SKM-1 (cell line): ENCODE measurements around the gene KRT85.
"Not testable (repeated sequence)": the region's sequence is repeated elsewhere in the genome, so short reads cannot be mapped to it uniquely, and the experiment has no call there.

Experiments used
- DNase-seq: peaks from one replicate; lab custom pipeline; 2025; ENCODE audit not compliant: unreplicated experiment; lab: John Stamatoyannopoulos, UW

Gene KRT85

DNA sequence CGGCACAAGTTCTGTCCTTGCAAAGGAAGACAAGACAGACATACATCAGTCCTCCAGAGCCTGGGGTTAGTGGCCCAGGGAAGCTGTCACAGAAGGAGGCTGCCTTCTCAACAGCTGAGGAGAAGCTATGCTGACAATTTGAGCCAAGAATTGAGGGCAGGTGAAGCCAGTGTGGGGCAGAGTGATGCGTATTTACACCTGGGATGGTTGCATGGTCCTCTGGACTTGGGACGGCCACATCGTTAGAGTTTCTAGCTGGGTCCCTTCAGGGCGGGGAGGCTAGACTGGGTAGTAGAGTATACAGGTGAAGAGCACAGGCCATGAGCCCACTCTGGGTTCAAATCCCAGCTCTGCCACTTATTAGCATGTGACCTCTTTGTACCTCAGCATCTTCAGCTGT, 16.5 kb downstream of the KRT85 start:
- DNase-seq: no peak

DNA sequence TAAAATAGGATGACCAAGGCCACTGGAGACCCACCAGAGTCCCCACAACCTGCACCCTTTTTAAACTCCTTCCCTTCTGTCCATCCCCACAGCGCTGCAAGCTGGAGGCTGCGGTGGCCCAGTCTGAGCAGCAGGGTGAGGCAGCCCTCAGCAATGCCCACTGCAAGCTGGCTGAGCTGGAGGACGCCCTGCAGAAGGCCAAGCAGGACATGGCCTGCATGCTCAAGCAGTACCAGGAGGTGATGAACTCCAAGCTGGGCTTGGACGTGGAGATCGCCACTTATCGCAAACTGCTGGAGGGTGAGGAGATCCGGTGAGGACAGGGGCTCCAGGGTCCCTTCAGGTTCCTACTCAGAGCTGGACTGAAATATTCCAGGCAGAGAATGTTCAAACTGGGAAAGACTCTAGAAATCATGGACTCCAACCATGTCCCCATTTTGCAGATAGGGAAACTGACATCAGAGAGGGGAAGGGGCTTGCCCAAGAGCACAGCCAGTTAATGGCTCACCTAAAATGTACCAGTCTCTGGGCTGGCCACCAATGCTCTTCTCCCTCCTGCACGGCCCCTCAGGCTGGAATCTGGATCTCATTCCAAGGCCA, 17.2 kb downstream of the KRT85 start:
- DNase-seq: no peak

DNA sequence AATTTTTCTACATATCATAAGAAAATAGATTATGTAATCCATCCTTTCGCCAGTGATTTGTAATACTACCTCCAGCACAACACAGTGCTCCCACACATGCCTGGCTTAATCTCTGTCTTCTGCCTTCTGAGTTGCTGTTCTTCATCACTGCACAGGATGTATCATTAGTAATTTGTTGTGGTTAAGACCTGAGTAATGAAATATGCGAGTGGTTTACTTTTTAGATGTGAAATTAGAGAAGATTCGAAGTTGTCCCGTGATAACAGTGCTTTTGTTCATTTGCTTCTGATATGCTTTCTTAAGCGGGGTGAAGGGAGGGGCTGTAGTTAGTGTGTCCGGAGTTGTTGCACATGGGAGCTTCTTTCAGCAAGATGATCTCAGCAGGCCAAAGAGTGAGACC, 18.1 kb downstream of the KRT85 start:
- no peak for DNase-seq

DNA sequence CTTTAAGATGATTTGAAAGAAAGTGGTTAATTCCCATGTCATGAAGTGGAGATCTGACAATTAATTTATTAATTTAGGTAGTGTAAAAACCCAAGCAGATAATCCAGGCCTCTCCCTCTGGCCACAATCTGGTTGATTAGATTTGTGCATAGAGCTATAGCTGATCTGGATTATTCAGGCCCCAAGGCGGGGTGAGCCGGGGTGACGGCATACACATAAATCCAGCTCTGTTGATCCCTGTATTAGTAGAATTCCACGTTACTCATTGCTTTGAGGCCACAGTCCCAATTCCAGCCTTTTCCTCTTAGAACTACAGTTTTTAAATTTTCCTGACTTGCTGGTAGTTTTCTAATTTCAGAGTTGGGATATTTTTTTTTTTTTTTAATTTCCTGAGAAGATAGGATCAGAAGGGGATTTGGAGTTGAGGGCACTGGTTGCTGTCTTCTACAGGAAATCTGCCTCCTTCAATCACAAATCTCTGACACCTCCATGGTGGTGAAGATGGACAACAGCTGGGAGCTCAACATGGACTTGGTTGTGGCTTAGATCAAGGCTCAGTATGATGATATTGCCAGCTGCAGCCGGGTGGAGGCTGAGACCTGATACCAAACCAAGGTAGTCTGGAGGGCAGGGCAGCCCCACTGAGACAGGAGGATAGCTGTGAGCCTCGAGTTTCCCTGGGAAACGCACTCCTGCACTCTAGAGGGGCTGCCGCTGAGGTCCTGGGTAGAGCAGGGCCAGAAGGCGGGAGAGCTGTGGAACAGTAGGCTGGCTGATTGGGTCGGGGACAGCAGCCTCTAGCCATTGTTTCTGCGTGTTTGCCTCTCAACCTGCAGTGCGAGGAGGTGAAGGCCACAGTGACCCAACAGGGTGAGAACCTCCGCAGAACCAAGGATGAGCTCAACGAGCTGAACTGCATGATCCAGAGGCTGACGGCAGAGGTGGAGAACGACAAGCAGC, 19.4 kb downstream of the KRT85 start:
- DNase-seq: no peak

DNA sequence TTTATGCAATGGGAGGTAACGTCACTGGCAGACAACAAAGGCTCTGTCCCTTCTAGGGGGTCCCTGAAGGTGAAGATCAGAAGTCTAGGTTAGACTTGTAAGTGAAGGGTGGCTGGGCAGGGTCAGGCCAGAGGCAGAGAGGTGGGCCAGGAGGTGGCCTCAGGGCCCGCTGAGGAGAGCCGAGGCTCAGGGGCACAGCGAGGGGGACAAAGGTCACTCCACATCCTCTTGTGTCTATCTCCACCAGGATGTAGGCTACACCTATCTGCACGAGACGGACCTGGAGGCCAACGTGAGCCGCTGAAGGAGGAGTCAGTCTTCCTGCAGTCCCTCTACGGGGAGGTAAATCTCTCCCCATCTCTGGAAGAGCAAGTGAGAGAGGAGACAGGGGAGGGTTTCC, 20.3 kb downstream of the KRT85 start:
- DNase-seq: no peak

DNA sequence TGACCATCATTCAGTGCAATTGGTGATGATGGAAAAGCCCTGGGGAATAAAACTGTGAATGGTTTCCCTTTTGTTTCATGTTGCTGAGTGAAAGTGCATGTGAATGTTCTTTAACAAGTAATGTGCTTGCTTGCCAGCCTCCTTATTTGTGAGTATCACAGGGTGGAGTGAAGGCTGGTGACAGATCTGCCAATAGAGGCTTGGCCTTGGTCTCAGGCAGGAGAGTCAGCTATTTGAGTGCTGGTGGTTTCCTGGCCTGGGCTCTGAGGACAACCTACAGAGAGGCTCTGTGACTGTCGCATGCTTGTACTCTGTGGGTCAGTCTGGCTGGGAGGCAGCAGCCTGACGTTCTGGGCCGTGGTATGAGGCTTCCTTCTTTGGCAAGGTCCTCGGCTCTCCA, 20.7 kb downstream of the KRT85 start:
- no peak for DNase-seq

DNA sequence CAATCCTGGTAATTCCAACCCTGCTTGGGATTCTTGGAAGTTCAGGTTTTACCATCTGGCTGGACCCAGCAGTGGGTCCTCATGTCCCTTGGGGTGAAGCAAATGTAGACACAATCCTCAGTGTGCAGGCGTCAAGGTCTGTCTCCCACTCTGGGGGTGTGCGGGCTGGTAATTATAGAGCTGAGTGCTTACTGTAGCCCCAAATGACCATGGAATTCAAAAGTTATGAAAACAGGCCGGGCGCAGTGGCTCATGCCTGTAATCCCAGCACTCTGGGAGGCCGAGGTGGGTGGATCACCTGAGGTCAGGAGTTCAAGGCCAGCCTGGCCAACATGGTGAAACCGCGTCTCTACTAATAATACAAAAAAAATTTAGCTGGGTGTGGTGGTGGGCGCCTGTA, 22.2 kb downstream of the KRT85 start:
- DNase-seq: not testable (repeated sequence)

DNA sequence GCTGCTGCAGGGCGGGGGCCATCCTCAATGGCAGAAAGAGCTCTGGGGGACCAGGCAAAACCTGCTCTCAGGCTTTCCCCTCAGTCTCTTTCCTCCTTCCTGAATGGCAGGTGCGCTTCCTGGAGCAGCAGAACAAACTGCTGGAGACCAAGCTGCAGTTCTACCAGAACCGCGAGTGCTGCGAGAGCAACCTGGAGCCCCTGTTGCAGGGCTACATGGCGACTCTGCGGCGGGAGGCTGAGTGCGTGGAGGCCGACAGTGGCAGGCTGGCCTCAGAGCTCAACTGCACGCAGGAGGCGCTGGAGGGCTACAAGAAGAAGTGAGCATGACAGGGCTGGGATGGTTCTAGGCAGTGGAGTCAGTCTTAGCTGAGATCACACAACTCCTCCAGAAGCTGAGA, 23.2 kb downstream of the KRT85 start:
- no peak for DNase-seq

DNA sequence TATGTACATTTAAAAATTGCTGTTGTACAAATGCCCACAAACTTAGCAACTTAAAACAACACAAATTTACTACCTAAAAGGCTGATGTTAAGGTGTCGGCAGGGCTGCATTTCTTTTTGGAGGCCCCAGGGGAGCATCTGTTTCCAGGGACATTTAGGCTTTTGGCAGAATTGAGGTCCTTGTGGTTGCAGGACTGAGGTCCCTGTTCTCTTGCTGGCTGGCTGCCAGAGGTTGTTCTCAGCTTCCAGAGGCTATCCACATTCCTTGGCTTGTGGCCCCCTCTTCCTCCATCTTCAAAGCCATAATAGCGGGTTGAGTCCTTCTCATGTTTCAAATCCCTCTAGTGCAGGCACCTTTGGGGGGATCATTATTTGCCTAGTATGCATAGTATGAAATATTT, 23.7 kb downstream of the KRT85 start:
- DNase-seq: no peak

DNA sequence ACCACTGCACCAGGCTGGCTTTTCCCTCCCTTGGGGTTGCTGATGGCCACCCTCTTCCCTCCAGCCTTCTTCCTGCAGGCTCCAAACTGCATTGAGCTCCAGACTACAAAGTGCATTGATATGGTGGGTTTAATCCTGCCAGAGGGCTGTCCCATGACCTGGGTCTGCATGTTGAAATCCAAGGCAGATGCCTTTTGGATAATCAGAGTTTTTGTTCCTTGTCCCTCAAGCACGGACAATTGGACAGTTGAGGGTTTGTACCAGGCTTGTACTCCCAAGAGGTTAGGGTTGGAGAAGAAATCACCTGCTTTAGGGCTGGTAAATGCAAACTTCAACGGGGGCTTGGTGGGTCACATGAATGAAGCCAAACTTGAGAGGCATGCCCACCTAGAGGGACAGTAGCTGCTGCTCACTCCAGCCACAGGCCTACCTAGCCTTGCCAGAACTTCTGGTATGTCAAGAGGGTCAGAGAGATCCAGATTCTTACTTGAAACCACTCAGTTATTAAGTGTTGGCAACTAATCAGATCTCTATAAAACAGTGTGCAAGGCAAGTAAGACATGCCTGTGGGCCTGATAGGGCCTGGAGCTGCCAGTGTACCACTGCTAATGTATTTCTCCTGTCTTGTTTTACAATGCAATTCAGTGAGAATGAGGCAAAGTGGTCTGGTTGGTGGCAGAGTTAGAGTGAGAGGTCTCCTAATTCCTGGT, 24.3 kb downstream of the KRT85 start:
- no peak for DNase-seq

DNA sequence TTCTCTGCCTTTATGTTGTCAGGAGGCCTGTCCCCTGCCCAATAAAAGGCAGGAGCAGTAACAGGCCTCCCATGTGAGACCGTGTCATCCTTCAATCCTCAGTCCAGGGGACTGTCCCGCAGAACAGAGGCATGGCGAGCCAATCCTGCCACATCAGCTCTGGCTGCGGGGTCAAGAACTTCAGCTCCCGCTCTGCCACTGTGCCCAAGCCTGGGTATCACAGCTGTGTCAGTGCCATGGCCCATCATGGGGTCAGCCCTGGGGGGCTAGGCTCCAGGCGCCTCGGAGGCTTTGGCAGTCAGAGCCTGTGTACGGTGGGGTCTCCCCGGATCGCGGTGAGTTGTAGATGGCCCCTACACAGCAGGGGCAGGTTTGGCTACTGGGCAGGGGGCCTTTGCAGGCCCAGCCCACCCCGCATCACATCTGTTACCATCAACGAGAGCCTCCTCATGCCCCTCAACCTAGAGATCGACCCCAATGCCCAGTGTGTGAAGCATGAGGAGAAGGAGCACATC, 26.2 kb downstream of the KRT85 start:
- no peak for DNase-seq

DNA sequence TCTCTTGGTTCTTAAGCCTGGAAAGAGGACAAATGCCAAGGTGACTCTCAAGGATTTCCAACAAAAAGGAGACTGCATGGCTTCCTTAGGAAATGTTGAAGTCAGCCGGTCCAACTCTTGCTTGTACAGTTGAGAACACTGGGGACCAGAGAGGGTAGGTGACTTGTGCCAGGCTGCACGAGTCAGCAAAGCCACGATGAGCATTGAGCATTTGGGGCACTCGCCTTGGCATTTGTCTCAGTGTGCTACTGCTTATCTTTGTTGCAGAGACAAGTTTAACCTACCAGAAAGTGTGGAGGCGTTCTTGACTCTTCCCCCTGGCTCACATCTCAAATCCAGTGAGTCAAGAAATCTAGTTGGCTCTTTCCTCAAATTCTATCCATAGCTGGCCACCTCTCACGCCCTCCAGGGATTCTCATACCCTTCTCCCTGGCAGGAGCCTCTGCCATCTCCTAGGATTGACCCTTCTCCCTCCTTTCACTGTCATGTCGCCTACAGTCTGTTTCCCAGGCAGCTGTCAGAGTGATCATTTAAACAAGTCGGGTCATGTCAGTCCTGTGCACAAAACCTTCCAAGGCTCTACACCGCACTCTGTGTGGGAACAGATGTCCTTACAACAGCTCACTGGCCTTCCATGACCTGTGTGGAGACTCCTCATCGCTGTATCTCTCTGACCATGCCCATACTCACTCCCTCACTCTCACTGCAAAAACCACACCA, 28.9 kb downstream of the KRT85 start:
- no peak for DNase-seq

DNA sequence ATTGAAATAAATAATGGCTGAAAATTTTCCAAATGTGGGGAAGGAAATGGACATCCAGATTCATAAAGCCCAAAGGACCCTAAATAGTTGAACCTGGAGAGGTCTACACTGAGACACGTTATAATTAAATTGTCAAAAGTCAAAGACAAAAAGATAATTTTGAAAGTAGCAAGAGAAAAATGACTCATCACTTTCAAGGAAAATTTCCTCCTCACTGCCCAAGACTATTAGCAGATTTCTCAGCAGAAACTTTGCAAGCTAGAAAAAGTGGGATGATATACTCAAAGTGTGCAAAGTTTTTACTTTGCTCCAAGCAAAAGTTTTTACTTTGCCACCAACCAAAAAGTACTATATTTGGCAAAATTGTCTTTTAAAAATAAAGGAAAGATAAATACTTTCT, 30.2 kb downstream of the KRT85 start:
- no peak for DNase-seq

DNA sequence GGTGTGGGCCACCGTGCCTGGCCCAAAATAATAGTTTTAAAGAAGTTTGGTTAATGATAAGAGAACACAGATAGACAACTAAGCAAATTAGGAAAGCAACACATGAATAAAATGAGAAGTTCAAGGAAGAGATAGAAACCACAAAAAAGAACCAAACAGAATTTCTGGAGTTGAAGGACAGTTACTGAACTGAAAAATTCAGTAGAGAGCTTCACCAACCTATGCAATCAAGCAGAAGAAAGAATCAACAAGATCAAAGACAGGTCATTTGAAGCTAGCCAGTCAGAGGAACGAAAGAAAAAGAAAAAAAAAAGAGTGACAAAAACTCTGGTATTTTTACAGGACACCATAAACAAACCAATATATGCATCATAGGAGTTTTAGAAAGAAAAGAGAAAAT, 30.6 kb downstream of the KRT85 start:
- DNase-seq: no peak

DNA sequence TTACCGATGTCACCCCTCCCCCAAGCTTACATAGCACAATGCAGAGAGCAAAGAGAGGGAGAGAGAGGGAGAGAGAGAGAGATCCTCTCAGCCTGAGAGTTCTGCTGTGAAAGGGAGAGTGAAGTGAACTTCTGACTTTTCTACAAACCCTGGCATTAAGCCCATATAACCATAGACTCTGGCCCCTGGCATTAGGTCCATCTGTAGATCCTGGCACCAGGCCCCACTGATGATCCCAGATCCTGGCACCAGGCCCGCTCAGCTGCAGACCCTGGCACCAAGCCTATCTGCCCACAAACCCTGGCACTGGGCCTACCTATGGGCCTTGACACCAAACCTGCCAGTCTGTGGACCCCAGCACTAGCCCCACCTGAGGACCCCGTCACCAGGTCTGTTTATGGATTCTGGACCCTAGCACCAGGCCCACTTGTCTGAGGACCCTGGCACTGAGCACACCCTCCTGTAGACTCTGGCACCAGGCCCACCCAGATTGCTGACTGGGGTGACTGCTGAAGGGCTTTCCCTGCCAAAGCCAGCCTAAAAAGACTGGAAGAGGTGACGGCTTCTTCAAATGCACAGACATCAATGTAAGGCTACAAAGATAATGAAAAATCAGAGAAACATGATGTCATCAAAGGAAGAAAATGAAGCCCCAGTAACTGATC, 31.6 kb downstream of the KRT85 start:
- DNase-seq: no peak

DNA sequence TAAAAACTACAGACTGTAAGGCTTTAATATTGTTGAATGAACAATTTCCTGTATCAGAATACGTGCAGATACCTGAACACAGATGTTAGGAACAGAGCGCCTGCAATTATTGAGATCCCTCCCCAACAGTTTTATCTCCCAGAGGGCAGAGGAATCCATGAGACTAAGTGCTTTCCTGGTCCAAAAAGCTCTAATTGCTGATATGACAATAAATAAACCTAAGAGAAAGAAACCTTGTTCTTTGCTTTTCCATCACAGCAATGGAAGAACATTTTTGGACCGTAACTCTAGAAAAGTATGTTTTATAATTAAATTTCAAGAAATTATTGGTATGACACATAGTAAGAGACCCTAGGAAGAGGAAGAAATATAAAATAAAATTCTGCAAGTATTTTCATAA, 33.1 kb downstream of the KRT85 start:
- DNase-seq: no peak

DNA sequence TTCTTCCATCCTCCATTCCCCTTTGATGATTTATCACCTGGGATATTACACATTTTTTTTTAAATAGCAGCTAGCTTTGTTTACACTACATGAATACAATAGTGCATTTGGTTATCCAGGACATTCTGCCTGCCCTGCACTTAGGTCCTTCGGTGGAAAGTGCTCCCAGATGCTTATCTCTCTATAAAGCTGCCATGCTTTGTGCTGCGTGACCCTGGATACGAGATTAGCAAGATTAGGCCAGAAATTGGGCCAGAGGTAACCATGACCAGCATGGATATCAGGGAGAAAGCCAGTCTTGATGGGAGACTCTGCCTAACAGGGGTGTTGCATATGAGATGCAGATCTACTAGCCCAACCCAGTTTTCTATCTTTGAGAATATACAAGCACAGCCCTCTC, 34.0 kb downstream of the KRT85 start:
- DNase-seq: no peak

DNA sequence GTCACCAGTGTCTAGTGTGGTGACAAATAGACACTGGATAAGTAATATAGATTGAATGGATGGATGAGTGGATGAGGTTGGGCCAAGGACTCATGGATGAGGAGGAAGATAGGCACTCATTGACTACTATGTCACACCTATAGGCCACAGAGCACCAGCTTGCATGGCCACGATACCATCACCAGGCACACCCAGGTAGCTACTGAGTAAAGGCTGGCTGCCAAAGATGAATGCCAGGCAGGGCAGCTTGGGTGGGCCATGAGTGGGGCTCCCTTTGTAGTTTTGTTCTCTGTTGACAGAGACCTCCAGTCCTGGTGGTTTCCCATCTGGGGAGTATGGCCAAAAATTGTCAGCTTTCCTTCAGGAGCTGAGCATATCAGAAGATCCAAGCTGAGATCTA, 34.9 kb downstream of the KRT85 start:
- no peak for DNase-seq

DNA sequence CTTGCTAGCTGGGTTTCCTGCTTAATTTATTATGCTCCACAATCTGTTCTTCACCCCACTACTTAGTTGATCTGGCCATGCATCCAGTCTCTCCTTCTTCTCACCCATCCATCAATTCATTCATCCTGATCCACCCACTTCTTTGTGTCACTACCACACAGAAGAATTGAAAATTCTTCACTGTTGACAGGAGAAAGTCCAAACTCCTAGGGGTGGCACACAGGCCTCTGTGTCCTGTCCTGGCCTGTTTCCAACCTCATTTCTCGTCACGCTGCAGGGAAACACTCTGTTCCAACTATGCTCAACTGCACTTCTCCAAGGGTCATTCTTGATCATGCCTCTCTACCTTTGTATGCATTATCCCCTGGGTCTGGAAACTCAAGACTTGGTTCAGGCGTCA, 35.4 kb downstream of the KRT85 start:
- DNase-seq: no peak

DNA sequence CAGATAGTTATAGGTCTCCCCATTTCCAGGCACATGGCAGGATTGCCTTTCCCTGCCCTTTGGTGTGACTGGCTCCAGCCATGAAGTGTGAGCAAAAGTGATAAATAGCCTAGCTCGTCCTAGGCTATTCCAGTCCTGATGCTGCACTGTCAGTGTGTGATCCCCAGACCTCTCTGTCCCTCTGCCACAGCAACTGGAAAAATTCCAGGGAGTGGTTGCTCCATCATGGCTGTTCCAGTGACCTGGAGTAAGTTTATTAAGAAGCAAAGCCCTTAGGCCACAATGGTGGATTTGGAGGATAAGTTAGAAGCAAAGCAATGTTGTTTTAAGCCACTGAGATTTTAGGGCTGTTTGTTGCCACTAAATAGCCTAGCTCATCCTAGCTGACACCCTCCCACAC, 36.2 kb downstream of the KRT85 start:
- DNase-seq: no peak
